Epithelial cell of esophagus (primary cell): ENCODE measurements around the gene MORN1.

ENCODE experiments used
- DNase-seq: peaks from one replicate; pipeline ENCODE4 v3.0.0; 2010; ENCODE audit warnings: low read depth
- H3K4me3 ChIP-seq: 2 replicates; pipeline ENCODE4 v1.5.1; 2011; ENCODE audit warnings: mild to moderate bottlenecking, low read length, control low read depth
- TF ChIP-seq, protein P1 (sequence below): IDR thresholded peaks from 2 replicates; pipeline ENCODE4 v1.5.1; 2011; ENCODE audit warnings: low read depth, mild to moderate bottlenecking, low read length, control low read depth, inconsistent platforms; ENCODE audit not compliant: insufficient read depth; ENCODE audit errors: missing control alignments

The MORN1 gene

GRCh38 chr1:2304282-2304681 lies 87.1 kb downstream of the MORN1 start:
- no peak overlapping the region for H3K4me3 ChIP-seq
- TF ChIP-seq, protein P1, sequence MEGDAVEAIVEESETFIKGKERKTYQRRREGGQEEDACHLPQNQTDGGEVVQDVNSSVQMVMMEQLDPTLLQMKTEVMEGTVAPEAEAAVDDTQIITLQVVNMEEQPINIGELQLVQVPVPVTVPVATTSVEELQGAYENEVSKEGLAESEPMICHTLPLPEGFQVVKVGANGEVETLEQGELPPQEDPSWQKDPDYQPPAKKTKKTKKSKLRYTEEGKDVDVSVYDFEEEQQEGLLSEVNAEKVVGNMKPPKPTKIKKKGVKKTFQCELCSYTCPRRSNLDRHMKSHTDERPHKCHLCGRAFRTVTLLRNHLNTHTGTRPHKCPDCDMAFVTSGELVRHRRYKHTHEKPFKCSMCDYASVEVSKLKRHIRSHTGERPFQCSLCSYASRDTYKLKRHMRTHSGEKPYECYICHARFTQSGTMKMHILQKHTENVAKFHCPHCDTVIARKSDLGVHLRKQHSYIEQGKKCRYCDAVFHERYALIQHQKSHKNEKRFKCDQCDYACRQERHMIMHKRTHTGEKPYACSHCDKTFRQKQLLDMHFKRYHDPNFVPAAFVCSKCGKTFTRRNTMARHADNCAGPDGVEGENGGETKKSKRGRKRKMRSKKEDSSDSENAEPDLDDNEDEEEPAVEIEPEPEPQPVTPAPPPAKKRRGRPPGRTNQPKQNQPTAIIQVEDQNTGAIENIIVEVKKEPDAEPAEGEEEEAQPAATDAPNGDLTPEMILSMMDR, result no peak
- no peak for DNase-seq

DNA sequence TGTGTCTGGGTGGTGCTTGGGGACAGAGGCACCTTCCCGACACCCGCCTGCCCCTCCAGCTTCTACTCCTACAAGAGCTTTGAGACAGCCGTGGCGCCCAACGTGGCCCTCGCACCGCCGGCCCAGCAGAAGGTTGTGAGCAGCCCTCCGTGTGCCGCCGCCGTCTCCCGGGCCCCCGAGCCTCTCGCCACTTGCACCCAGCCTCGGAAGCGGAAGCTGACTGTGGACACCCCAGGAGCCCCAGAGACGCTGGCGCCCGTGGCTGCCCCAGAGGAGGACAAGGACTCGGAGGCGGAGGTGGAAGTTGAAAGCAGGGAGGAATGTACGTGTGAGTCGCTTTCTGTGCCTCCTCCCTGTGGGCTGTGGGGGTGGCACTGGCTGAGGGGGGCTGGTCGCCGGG lies 87.6 kb downstream of the MORN1 start:
- TF ChIP-seq, protein P1, result no peak
- DNase-seq, result no peak
- H3K4me3 ChIP-seq, result no peak overlapping the region

GRCh38 chr1:2303016-2303775 lies 88.2 kb downstream of the MORN1 start:
- DNase-seq, result no peak
- no peak overlapping the region for H3K4me3 ChIP-seq
- TF ChIP-seq, protein P1, result no peak

GRCh38 chr1:2302292-2302925 lies 88.9 kb downstream of the MORN1 start:
- TF ChIP-seq, protein P1, result no peak
- no peak overlapping the region for H3K4me3 ChIP-seq
- no peak for DNase-seq

DNA sequence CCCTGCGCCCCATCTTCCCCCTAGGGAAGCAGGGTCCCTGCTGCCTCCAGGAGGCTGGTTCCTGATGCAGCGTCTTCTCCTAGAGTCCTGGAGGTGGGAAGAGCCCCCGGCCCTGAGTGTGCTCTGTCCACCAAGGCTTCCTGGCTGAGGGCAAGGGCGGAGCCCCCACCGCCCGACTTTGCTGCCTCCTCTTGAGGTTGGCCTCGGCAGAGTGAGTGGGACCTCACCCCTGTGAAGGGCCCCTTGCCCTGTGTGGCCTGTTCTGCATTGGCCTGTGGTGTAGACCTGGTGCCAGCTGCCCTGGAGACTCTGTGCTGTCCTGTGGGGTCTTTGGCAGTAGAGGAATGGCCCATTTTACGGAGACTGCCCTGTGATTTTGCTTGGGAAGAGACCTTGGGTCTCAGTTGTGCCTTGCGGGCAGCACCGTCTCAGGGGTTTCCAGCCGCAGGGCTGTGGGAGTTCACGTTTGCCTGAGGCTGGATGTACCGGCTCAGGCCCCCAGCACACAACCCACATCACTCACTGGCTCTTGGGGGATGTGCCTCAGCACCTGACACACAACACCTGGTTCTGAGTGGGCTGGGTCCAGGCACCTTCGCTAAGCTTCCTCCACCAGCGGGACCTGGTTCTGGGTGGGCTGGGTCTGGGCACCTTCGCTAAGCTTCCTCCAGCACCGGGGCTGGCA lies 89.6 kb downstream of the MORN1 start:
- H3K4me3 ChIP-seq, result no peak overlapping the region
- TF ChIP-seq, protein P1, result no peak
- no peak for DNase-seq

DNA sequence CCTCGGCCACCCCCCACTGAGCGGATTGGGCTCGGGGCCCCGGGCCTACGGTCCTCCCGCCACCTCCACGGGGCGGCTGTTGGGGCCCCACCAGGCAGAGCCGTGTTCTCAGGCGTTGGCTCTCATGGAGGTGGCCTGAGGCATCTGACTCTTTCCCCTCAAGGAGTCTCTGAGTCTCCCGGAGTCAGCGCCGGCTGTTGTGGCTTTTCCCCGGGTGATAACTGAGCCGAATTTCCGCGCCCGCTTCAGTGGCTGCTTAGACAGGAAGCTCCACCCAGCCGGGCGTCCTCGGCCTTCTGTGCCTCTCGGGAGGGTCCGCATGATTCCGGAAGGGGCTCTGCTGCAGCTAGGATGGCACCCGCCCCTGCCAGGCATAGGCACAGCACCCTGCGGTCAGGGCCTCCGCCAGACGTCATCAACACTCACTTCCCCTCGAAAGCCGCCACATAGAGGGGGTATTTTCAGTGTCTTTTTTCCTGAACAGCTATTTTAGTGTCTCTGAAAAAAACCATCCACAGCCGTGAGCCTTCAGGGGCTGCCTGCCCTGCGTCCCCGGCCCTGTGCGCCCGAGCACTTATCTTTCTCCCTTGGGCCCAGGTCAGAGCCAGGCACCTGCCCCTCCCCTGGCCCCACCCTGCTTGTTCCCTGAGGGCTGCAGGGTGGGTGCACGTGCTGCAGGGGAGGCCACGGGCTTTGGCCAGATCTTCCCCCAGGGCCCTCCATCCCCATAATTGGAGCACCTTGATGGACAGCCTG lies 90.3 kb downstream of the MORN1 start:
- TF ChIP-seq, protein P1, result no peak
- no peak for DNase-seq
- no peak overlapping the region for H3K4me3 ChIP-seq
